Activated naive CD8-positive, alpha-beta T cell treated with anti-CD3 and anti-CD28 coated beads, Interleukin-2, amount 50 U/mL, for 24 hours (primary cell): ENCODE results near the gene ART3.

Experiments
- ATAC-seq: fragments of 150-1000 bp; cut with Tn5 transposase; one replicate; pipeline ENCODE4 v1.10.0; 2021
- DNase-seq: peaks from one replicate; pipeline ENCODE4 v3.0.0; 2021
- H3K27ac Mint-ChIP-seq: one replicate; pipeline ENCODE4 v1.8.0; 2021; ENCODE audit warnings: mild to moderate bottlenecking, mixed read lengths
- H3K27me3 Mint-ChIP-seq: one replicate; pipeline ENCODE4 v1.8.0; 2021; ENCODE audit warnings: mixed read lengths
- H3K36me3 Mint-ChIP-seq: one replicate; pipeline ENCODE4 v1.8.0; 2021; ENCODE audit warnings: low read depth, mixed read lengths
- H3K4me1 Mint-ChIP-seq: one replicate; pipeline ENCODE4 v1.8.0; 2021; ENCODE audit warnings: mixed read lengths
- H3K4me3 Mint-ChIP-seq: one replicate; pipeline ENCODE4 v1.8.0; 2021; ENCODE audit warnings: mild to moderate bottlenecking, moderate library complexity, mixed read lengths
- H3K9me3 Mint-ChIP-seq: one replicate; pipeline ENCODE4 v1.8.0; 2021; ENCODE audit warnings: mixed read lengths

The ART3 gene

GRCh38 chr4:76058888-76059426 lies 15.6 kb upstream of the ART3 start:
- peak overlapping the region; percentile 12 for H3K4me3 Mint-ChIP-seq
- DNase-seq (no peak), ATAC-seq (no peak)
- H3K4me1 Mint-ChIP-seq, result peaks cover 62% of the 10 kb centered on the region
- H3K36me3 Mint-ChIP-seq, result no peaks in the 10 kb centered on the region
- H3K27ac Mint-ChIP-seq, result peak overlapping the region; percentile 81
- H3K9me3 Mint-ChIP-seq, result no peaks in the 10 kb centered on the region
- peaks cover 21% of the 10 kb centered on the region for H3K27me3 Mint-ChIP-seq

- H3K36me3 Mint-ChIP-seq, result no peaks in the 10 kb centered on the region
- peak overlapping the region; percentile 34 for H3K27ac Mint-ChIP-seq
- peak overlapping the region; percentile 9 for H3K4me3 Mint-ChIP-seq
- peaks cover 21% of the 10 kb centered on the region for H3K27me3 Mint-ChIP-seq
- DNase-seq (no peak), ATAC-seq (peak; percentile 68)
- H3K9me3 Mint-ChIP-seq, result no peaks in the 10 kb centered on the region
- H3K4me1 Mint-ChIP-seq, result peaks cover 61% of the 10 kb centered on the region
Measured at GRCh38 chr4:76059750-76060149, 14.8 kb upstream of the ART3 start.

- peaks cover 54% of the 10 kb centered on the region for H3K4me1 Mint-ChIP-seq
Measured at GRCh38 chr4:76060506-76060905, 14.0 kb upstream of the ART3 start.

GRCh38 chr4:76061421-76061820 lies 13.1 kb upstream of the ART3 start:
- Mint-ChIP-seq H3K36me3 (no peaks in the 10 kb centered on the region), H3K4me1 (peaks cover 50% of the 10 kb centered on the region), H3K27me3 (peaks cover 13% of the 10 kb centered on the region), H3K4me3 (no peak overlapping the region), H3K27ac (peak overlapping the region; percentile 2), H3K9me3 (no peaks in the 10 kb centered on the region)
- no peak for ATAC-seq
- DNase-seq, result no peak

More at GRCh38 chr4:76060506-76060905, 14.0 kb upstream of the ART3 start:
- ATAC-seq, result no peak
- no peaks in the 10 kb centered on the region for H3K9me3 Mint-ChIP-seq
- H3K27ac Mint-ChIP-seq, result peak overlapping the region; percentile 34
- H3K27me3 Mint-ChIP-seq, result peaks cover 19% of the 10 kb centered on the region
- H3K36me3 Mint-ChIP-seq, result no peaks in the 10 kb centered on the region
- H3K4me3 Mint-ChIP-seq, result no peak overlapping the region
- DNase-seq, result no peak

DNA sequence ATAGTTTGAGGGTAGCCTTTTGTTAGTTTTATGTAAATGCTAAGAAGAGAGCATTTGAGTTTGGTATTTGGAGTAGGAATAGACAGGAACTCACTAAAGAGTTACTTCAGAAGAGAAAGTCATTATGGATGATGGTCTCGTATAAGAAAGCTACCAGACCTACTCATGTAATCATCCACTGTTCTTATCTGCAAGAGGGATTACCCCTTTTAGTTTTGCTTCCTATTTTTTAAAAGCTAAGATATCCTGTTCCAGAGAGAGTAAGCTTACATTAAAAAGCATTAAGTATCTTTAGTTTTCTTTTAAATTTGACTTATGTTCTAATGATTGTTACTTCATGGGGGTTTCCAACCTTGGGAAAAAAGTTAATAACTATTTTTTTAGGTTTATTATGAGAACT lies 12.5 kb upstream of the ART3 start:
- DNase-seq (no peak), ATAC-seq (no peak)
- Mint-ChIP-seq H3K27me3 (peaks cover 10% of the 10 kb centered on the region), H3K4me1 (peaks cover 49% of the 10 kb centered on the region), H3K9me3 (no peaks in the 10 kb centered on the region), H3K36me3 (no peaks in the 10 kb centered on the region), H3K27ac (peak overlapping the region; percentile 17), H3K4me3 (no peak overlapping the region)

GRCh38 chr4:76066546-76066945 lies 8.0 kb upstream of the ART3 start:
- H3K9me3 Mint-ChIP-seq, result no peaks in the 10 kb centered on the region
- no peaks in the 10 kb centered on the region for H3K27me3 Mint-ChIP-seq
- no peak overlapping the region for H3K4me3 Mint-ChIP-seq
- H3K4me1 Mint-ChIP-seq, result peaks cover 6% of the 10 kb centered on the region
- no peak overlapping the region for H3K27ac Mint-ChIP-seq
- no peak for ATAC-seq
- DNase-seq, result no peak
- no peaks in the 10 kb centered on the region for H3K36me3 Mint-ChIP-seq

GRCh38 chr4:76067652-76068286 lies 6.7 kb upstream of the ART3 start:
- Mint-ChIP-seq H3K27me3 (no peaks in the 10 kb centered on the region), H3K36me3 (no peaks in the 10 kb centered on the region), H3K27ac (no peak overlapping the region), H3K4me1 (no peaks in the 10 kb centered on the region), H3K9me3 (no peaks in the 10 kb centered on the region), H3K4me3 (no peak overlapping the region)
- peak; percentile 74 for DNase-seq
- peak; percentile 89 for ATAC-seq

DNA sequence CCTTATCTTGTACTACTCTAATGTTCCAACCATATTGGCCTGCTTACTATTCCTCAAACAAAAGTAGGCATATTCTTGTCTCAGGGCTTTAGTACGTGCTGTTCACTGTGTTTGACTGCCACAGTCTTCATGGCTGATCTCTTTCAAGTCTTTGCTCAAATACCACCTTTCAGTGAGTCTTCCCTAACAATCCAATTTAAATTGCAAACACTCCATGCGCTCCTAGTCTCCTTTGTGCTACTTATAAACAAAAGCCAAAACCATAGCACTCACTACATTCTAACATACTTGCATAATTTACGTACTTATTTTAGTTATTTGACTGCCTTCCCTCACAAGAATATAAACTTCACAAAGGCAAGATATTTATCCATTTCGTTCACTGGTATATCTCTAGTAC lies 1.7 kb upstream of the ART3 start:
- no peaks in the 10 kb centered on the region for H3K27me3 Mint-ChIP-seq
- no peaks in the 10 kb centered on the region for H3K4me1 Mint-ChIP-seq
- ATAC-seq, result no peak
- H3K4me3 Mint-ChIP-seq, result no peak overlapping the region
- no peak overlapping the region for H3K27ac Mint-ChIP-seq
- DNase-seq, result no peak
- no peaks in the 10 kb centered on the region for H3K36me3 Mint-ChIP-seq
- H3K9me3 Mint-ChIP-seq, result no peaks in the 10 kb centered on the region

GRCh38 chr4:76074993-76075600 lies 588 bp downstream of the ART3 start:
- Mint-ChIP-seq H3K9me3 (no peaks in the 10 kb centered on the region), H3K27me3 (peaks cover 6% of the 10 kb centered on the region), H3K4me3 (no peak overlapping the region), H3K4me1 (no peaks in the 10 kb centered on the region), H3K36me3 (no peaks in the 10 kb centered on the region), H3K27ac (no peak overlapping the region)
- ATAC-seq, result no peak
- no peak for DNase-seq

DNA sequence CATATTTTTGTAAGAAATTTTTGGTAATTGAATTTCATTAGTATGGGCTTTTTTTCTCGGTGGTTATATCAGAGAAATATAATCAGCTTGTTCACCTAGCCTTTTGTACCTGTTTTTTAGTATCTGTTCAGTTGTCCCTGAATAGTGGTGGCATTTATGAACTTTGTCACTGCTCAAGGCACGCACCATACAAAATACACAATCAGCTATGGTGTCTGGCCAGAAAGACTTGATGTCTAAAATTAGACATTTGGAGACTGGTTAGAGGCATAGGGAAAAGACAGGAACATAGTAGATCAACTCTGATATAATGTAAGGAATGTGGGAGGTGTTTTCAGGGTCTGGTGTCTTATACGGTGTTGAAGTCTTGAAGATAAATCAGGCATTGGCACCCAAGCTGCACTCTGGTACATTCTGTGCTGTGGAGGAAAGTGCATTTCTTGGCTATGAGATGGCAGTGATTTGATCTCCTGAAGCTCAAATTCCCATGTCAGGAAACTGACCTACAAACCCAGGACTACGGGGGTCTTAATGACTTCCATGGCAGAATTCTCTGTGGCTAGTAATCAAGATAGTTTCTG lies 3.6 kb downstream of the ART3 start:
- no peaks in the 10 kb centered on the region for H3K36me3 Mint-ChIP-seq
- ATAC-seq, result no peak
- H3K4me1 Mint-ChIP-seq, result no peaks in the 10 kb centered on the region
- DNase-seq, result no peak
- no peak overlapping the region for H3K27ac Mint-ChIP-seq
- H3K4me3 Mint-ChIP-seq, result no peak overlapping the region
- H3K9me3 Mint-ChIP-seq, result no peaks in the 10 kb centered on the region
- peaks cover 11% of the 10 kb centered on the region for H3K27me3 Mint-ChIP-seq

GRCh38 chr4:76083386-76083988 lies 9.0 kb downstream of the ART3 start:
- H3K27ac Mint-ChIP-seq, result no peak overlapping the region
- no peaks in the 10 kb centered on the region for H3K9me3 Mint-ChIP-seq
- no peaks in the 10 kb centered on the region for H3K36me3 Mint-ChIP-seq
- no peaks in the 10 kb centered on the region for H3K4me1 Mint-ChIP-seq
- peaks cover 18% of the 10 kb centered on the region for H3K27me3 Mint-ChIP-seq
- H3K4me3 Mint-ChIP-seq, result no peak overlapping the region
- no peak for ATAC-seq
- DNase-seq, result no peak

- no peak overlapping the region for H3K27ac Mint-ChIP-seq
- no peaks in the 10 kb centered on the region for H3K4me1 Mint-ChIP-seq
- ATAC-seq (no peak), DNase-seq (no peak)
- peaks cover 14% of the 10 kb centered on the region for H3K27me3 Mint-ChIP-seq
- no peaks in the 10 kb centered on the region for H3K36me3 Mint-ChIP-seq
- H3K9me3 Mint-ChIP-seq, result no peaks in the 10 kb centered on the region
- H3K4me3 Mint-ChIP-seq, result no peak overlapping the region
Measured at GRCh38 chr4:76084542-76084941, 10.0 kb downstream of the ART3 start.

DNA sequence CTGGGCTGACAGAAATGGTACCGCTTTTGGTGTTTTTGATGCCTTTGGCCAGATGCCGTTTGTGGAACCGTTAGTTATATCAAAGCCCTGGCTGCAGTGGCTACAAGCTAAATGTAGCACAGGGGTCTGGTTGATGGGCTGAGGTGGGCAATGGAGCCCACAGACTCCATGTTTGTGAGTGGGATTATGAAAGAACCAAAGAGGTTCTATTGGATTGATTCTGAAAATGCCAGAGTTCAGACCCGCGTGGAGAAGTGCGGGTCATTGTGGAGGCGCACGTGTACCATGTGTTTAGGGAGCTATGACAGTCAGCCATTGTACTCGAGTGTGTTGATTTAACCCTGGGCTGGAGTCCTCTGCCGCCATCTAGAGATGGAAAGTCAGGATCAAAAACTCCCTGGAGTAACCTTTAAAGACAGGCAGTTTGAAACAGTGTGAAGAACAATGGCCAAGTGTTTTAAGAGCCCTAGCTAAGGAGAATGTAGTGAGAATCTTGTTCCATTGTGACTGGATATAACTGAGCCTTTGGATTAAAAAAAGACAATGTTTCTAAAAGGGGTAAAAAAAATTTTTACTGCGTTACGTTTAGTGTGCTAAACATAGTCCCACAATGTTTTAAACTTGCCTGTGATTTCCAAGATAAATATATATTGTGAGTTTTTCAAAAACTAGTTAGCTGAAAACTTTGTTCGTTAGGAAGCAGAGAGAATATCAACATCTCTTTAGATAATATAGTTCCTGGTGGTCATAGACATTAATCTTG lies 12.7 kb downstream of the ART3 start:
- H3K4me3 Mint-ChIP-seq, result no peak overlapping the region
- H3K27ac Mint-ChIP-seq, result no peak overlapping the region
- H3K4me1 Mint-ChIP-seq, result peaks cover 5% of the 10 kb centered on the region
- no peaks in the 10 kb centered on the region for H3K36me3 Mint-ChIP-seq
- peaks cover 8% of the 10 kb centered on the region for H3K27me3 Mint-ChIP-seq
- DNase-seq (no peak), ATAC-seq (peak; percentile 53)
- no peaks in the 10 kb centered on the region for H3K9me3 Mint-ChIP-seq

DNA sequence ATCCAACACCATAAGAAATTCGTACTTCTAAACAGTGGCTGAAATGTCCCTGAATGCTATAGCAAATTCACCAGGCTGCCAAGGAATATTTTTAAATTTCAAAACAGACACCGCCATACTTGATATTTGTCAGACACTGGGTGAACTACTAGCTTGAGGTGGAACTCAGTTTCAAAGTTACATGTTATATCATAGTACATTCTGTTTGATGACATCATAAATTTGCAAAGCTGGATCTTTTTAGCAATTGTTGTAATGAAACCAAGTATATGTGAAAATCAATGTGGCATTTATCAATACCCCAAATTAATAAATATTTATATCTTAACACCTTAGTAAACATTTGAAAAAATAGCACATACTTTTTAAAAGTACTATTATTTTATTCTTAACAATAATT lies 14.2 kb downstream of the ART3 start:
- no peak for ATAC-seq
- no peaks in the 10 kb centered on the region for H3K36me3 Mint-ChIP-seq

More for the DNA sequence above, 14.2 kb downstream of the ART3 start:
- Mint-ChIP-seq H3K27me3 (peaks cover 8% of the 10 kb centered on the region), H3K4me1 (peaks cover 5% of the 10 kb centered on the region), H3K4me3 (no peak overlapping the region), H3K9me3 (no peaks in the 10 kb centered on the region), H3K27ac (no peak overlapping the region)
- DNase-seq, result no peak
